Neural progenitor cell (in vitro differentiated cells): ENCODE measurements around the gene RAD54L2.

Experiments used
- EZH2 ChIP-seq: fragments of 200-600 bp; sonication (generic); IDR thresholded peaks from 2 replicates; pipeline ENCODE4 v1.6.1; 2017; ENCODE audit warnings: antibody characterized with exemption, mild to moderate bottlenecking, moderate library complexity
- EZH2phosphoT487 ChIP-seq: fragments of 200-600 bp; sonication (generic); IDR thresholded peaks from 2 replicates; pipeline ENCODE4 v1.6.1; 2017; ENCODE audit warnings: antibody characterized with exemption
- TF ChIP-seq, protein P1 (sequence below): fragments of 200-600 bp; sonication (generic); IDR thresholded peaks from 2 replicates; pipeline ENCODE4 v1.5.1; 2017; ENCODE audit warnings: antibody characterized with exemption, mild to moderate bottlenecking

DNA sequence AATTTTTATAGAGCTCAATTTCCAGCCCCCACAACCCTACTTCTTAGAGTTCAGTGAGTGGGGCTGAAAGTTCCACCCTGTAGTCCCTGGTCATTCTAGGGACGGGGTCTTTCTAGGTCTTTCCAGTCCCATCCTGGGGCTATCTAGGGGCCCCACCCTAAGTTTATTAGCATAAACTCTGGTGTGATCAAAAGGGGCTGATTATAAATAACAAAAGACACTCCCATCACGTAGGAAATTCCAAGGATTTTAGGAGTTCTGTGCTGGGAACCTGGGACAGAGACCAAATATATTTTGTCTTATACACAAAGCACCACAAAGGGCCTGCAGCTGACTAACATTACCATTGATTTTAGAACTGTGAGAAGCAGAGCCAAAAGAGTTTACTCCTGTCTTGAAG, 41.9 kb downstream of the RAD54L2 start:
- TF ChIP-seq, protein P1, sequence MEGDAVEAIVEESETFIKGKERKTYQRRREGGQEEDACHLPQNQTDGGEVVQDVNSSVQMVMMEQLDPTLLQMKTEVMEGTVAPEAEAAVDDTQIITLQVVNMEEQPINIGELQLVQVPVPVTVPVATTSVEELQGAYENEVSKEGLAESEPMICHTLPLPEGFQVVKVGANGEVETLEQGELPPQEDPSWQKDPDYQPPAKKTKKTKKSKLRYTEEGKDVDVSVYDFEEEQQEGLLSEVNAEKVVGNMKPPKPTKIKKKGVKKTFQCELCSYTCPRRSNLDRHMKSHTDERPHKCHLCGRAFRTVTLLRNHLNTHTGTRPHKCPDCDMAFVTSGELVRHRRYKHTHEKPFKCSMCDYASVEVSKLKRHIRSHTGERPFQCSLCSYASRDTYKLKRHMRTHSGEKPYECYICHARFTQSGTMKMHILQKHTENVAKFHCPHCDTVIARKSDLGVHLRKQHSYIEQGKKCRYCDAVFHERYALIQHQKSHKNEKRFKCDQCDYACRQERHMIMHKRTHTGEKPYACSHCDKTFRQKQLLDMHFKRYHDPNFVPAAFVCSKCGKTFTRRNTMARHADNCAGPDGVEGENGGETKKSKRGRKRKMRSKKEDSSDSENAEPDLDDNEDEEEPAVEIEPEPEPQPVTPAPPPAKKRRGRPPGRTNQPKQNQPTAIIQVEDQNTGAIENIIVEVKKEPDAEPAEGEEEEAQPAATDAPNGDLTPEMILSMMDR, result no peak
- no peak for TF ChIP-seq EZH2
- TF ChIP-seq EZH2phosphoT487, result no peak
